ENCODE data around the gene PTPRS. TPM values are rescaled to one million over a fixed set of nuclear protein-coding genes. Genes with fewer than 3 reads are reported as not detected.
A peak's percentile ranks its signal among the peaks of the same experiment; 100 is the strongest.

The PTPRS gene
- total and polyA plus RNA-seq, 2 of the 13 experiments (the other 11 are each of a cell fraction or from before 2014, with no cell fraction given), result 32.7 to 43.9 TPM

- Histone ChIP-seq H3K9me3 (ENCODE audit: low read length) (no peaks in the 10 kb centered on the region), H3K79me2 (ENCODE audit: insufficient read depth, low read length) (no peaks in the 10 kb centered on the region), H3K36me3 (replicated peaks in 1 of 2; ENCODE audit: control insufficient read depth in 1 of 2, insufficient read depth in 2 of 2, low read length in 2 of 2) (no peaks in the 10 kb centered on the region; a peak in 1 of 5 replicates), H3K9ac (ENCODE audit: insufficient read depth, low read depth, low read length) (no peak overlapping the region), H4K20me1 (ENCODE audit: insufficient read depth, low read length) (peaks cover 8% of the 10 kb centered on the region), H3K4me1 (ENCODE audit: insufficient read depth, low read length) (peaks cover 35% of the 10 kb centered on the region), H3K4me2 (ENCODE audit: low read depth, low read length) (no peak overlapping the region), H3K27ac (ENCODE audit: extremely low read length, insufficient read depth, low read length) (no peak overlapping the region), H2AFZ (ENCODE audit: low read length) (no peak overlapping the region), H3K4me3 (replicated peaks in 1 of 3; ENCODE audit: insufficient read depth in 1 of 3, low read depth in 2 of 3, low read length in 3 of 3) (no peak overlapping the region), H3K27me3 (ENCODE audit: control insufficient read depth in 1 of 2, insufficient read depth in 2 of 2, low read length in 2 of 2) (no peaks in the 10 kb centered on the region)
- FAIRE-seq, result no peak
- BruUV-seq (replicated peaks), result no TSS peak
- TF ChIP-seq ZMYM3 (CRISPR knock-in tag; IDR thresholded peaks at IDR 0.05) (peak; percentile 37; the same call in 1 of the 2 replicates), ZFP36 (IDR thresholded peaks at IDR 0.05; ENCODE audit: borderline replicate concordance, low read depth, low read length, partially characterized antibody) (peak; percentile 95), ZNF337 (CRISPR knock-in tag; IDR thresholded peaks at IDR 0.05; ENCODE audit: borderline replicate concordance, low read depth) (no peak), SYNCRIP (IDR thresholded peaks at IDR 0.05; ENCODE audit: insufficient read depth, low read depth, low read length) (no peak), ZSCAN29 (CRISPR knock-in tag; conservative IDR thresholded peaks at IDR 0.05) (no peak), PTBP1 (IDR thresholded peaks at IDR 0.05; ENCODE audit: low read depth, low read length, poor library complexity, severe bottlenecking) (no peak), ZKSCAN1 (IDR thresholded peaks at IDR 0.05; ENCODE audit: low read length) (peak; percentile 36; the same call in 1 of the 2 replicates), HMGXB3 (CRISPR knock-in tag; IDR thresholded peaks at IDR 0.05; ENCODE audit: borderline replicate concordance) (no peak), ZBTB21 (CRISPR knock-in tag; IDR thresholded peaks at IDR 0.05) (no peak)
- intact Hi-C loops (cut with micrococcal nuclease; ENCODE audit: unreplicated experiment) (no loop called here), in situ Hi-C loops (cut with HindIII; ENCODE audit: extremely low pct_ligation_motif_present, low pct_unique_long_range_greater_than_20kb) (no loop called here)
- CTCF ChIA-PET (ENCODE audit: low intra/inter-chr PET ratio, low total read pairs), result no interaction called here
- POLR2A ChIA-PET, result no interaction called here
- no peak for DNase-seq (ENCODE audit: low spot score)
- no peak for ATAC-seq
- WGBS (ENCODE audit: low lambda C conversion rate), result 69% methylated on average over 4 of the region's 4 CpGs
These were observed 25.7 kb downstream of the PTPRS start for GRCh38 chr19:5314907-5315298.

Measured in HepG2 (cell line).